ENCODE measurements around the gene PTPN20. TPM values are rescaled to one million over a fixed set of nuclear protein-coding genes. Genes with fewer than 3 reads are reported as not detected.

PTPN20 gene
- total RNA-seq, 1 experiment from 2014 or later = 0.96 TPM

DNA sequence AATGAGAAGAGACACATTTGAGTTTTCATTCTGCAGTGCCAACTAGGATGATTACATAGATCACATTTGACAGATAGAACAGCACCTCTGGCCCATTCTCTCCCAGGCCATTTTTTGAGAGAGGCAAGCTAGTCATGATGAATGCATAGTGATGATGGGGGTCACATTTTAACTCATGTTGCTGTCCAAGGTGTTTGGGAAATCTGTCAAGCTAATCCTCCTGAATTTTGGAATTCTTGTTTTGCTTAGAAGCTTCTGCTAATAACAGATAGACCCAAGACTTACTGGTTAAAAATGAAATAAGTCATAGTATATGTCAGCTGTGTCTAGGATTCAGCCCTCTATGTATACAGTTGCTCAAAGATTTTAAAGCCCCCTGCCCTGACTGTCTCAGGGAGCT lies 101.0 kb downstream of the PTPN20 start:
- no peak overlapping the region for H3K4me3 Mint-ChIP-seq
- no peak for DNase-seq (ENCODE audit: low spot score)
- ChIA-PET POLR2A (no interaction called here), CTCF (interaction anchor here (0.5 to 3.6 kb wide), 6 partner anchors 12 to 329 kb away, joined by 3 to 33 read pairs (median 3); no protein-coding TSS in a partner anchor)
- TF ChIP-seq PREB (CRISPR knock-in tag; IDR thresholded peaks at IDR 0.05; ENCODE audit: borderline replicate concordance) (no peak), ZNF281 (CRISPR knock-in tag; IDR thresholded peaks at IDR 0.05) (no peak), CREM (CRISPR knock-in tag; IDR thresholded peaks at IDR 0.05) (no peak), NR2C2 (CRISPR knock-in tag; IDR thresholded peaks at IDR 0.05) (no peak)
- TF ChIP-seq, protein P1, sequence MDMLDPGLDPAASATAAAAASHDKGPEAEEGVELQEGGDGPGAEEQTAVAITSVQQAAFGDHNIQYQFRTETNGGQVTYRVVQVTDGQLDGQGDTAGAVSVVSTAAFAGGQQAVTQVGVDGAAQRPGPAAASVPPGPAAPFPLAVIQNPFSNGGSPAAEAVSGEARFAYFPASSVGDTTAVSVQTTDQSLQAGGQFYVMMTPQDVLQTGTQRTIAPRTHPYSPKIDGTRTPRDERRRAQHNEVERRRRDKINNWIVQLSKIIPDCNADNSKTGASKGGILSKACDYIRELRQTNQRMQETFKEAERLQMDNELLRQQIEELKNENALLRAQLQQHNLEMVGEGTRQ (CRISPR knock-in tag; IDR thresholded peaks at IDR 0.05) = no peak
- no peaks in the 10 kb centered on the region for H3K36me3 Mint-ChIP-seq
- no peaks in the 10 kb centered on the region for H3K9me3 Mint-ChIP-seq
- no peaks in the 10 kb centered on the region for H3K4me1 Mint-ChIP-seq
- H3K27me3 Mint-ChIP-seq (ENCODE audit: low read depth) = no peaks in the 10 kb centered on the region
- no peak for ATAC-seq
- no peak overlapping the region for H3K27ac Mint-ChIP-seq

GRCh38 chr10:47013507-47014154 lies 102.4 kb downstream of the PTPN20 start:
- CTCF ChIA-PET = interaction anchor here (0.8 to 3.6 kb wide), 9 partner anchors 9 to 298 kb away, joined by 4 to 33 read pairs (median 5); no protein-coding TSS in a partner anchor
- peak; percentile 92 for ATAC-seq

DNA sequence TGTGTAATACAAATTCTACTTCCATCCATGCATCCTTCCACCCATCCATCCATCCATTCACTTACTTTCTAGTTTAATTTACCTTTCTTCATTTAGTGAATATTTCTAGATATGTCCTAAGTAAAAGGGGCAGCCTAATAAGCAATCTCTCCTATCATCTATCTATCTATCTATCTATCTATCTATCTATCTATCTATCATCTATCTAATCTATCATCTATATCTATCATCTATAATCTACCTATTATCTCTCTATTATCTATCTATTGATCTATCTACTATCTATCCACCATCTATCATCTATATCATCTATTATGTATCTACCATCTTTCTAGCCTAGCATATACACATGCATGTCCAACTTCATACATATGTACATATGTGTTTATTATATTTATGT lies 104.2 kb downstream of the PTPN20 start:
- POLR2A ChIA-PET = no interaction called here
- Mint-ChIP-seq H3K36me3 (no peaks in the 10 kb centered on the region), H3K27ac (no peak overlapping the region)

More at GRCh38 chr10:47013507-47014154, 102.4 kb downstream of the PTPN20 start:
- DNase-seq (ENCODE audit: low spot score) = peak; percentile 53
- no peak overlapping the region for H3K27ac Mint-ChIP-seq
- peak; percentile 75; the same call in 1 of the 2 replicates for TF ChIP-seq ZNF121 (CRISPR knock-in tag; IDR thresholded peaks at IDR 0.05)
- no peak for TF ChIP-seq ZNF219 (CRISPR knock-in tag; IDR thresholded peaks at IDR 0.05; ENCODE audit: borderline replicate concordance)
- no peak for TF ChIP-seq GABPB1 (CRISPR knock-in tag; IDR thresholded peaks at IDR 0.05)
- TF ChIP-seq ZNF263 (CRISPR knock-in tag; IDR thresholded peaks at IDR 0.05; ENCODE audit: low read depth) = no peak
- TF ChIP-seq CBFB (CRISPR knock-in tag; IDR thresholded peaks at IDR 0.05; ENCODE audit: low read depth) = no peak
- H3K27me3 Mint-ChIP-seq (ENCODE audit: low read depth) = no peaks in the 10 kb centered on the region
- POLR2A ChIA-PET = no interaction called here
- no peaks in the 10 kb centered on the region for H3K9me3 Mint-ChIP-seq
- no peak overlapping the region for H3K4me3 Mint-ChIP-seq
- no peaks in the 10 kb centered on the region for H3K4me1 Mint-ChIP-seq
- no peaks in the 10 kb centered on the region for H3K36me3 Mint-ChIP-seq

More for the DNA sequence above, 104.2 kb downstream of the PTPN20 start:
- CTCF ChIA-PET = interaction anchor here (1.3 kb wide), 1 partner anchor 20 kb away, joined by 6 read pairs; no protein-coding TSS in a partner anchor
- no peaks in the 10 kb centered on the region for H3K4me1 Mint-ChIP-seq
- no peak overlapping the region for H3K4me3 Mint-ChIP-seq
- ATAC-seq = no peak
- no peak for TF ChIP-seq KAT7 (CRISPR knock-in tag; IDR thresholded peaks at IDR 0.05; ENCODE audit: borderline replicate concordance)
- no peak for TF ChIP-seq ATF1 (CRISPR knock-in tag; IDR thresholded peaks at IDR 0.05)
- TF ChIP-seq CDX4 (CRISPR knock-in tag; IDR thresholded peaks at IDR 0.05; ENCODE audit: borderline replicate concordance) = no peak
- no peak for TF ChIP-seq ATF6 (CRISPR knock-in tag; IDR thresholded peaks at IDR 0.05)
- no peak for TF ChIP-seq SP1 (CRISPR knock-in tag; conservative IDR thresholded peaks at IDR 0.05)
- no peak for TF ChIP-seq ZNF416 (CRISPR knock-in tag; IDR thresholded peaks at IDR 0.05)
- TF ChIP-seq, protein P2, sequence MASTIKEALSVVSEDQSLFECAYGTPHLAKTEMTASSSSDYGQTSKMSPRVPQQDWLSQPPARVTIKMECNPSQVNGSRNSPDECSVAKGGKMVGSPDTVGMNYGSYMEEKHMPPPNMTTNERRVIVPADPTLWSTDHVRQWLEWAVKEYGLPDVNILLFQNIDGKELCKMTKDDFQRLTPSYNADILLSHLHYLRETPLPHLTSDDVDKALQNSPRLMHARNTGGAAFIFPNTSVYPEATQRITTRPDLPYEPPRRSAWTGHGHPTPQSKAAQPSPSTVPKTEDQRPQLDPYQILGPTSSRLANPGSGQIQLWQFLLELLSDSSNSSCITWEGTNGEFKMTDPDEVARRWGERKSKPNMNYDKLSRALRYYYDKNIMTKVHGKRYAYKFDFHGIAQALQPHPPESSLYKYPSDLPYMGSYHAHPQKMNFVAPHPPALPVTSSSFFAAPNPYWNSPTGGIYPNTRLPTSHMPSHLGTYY (CRISPR knock-in tag; IDR thresholded peaks at IDR 0.05) = no peak
- no peak for TF ChIP-seq RELA (CRISPR knock-in tag; IDR thresholded peaks at IDR 0.05; ENCODE audit: borderline replicate concordance)
- TF ChIP-seq, protein P3, sequence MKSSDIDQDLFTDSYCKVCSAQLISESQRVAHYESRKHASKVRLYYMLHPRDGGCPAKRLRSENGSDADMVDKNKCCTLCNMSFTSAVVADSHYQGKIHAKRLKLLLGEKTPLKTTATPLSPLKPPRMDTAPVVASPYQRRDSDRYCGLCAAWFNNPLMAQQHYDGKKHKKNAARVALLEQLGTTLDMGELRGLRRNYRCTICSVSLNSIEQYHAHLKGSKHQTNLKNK (CRISPR knock-in tag; IDR thresholded peaks at IDR 0.05) = no peak
- no peaks in the 10 kb centered on the region for H3K9me3 Mint-ChIP-seq
- no peak for DNase-seq (ENCODE audit: low spot score)
- no peaks in the 10 kb centered on the region for H3K27me3 Mint-ChIP-seq (ENCODE audit: low read depth)

All from WTC11 (cell line).